Endothelial cell (in vitro differentiated cells): ENCODE measurements around the gene PNPLA8. TPM values are rescaled to one million over a fixed set of nuclear protein-coding genes. Genes with fewer than 3 reads are reported as not detected.

Experiments used
- DNase-seq: peaks from one replicate; pipeline ENCODE4 v3.0.0; 2021; ENCODE audit warnings: low spot score
- H3K27ac Mint-ChIP-seq: one replicate; pipeline ENCODE4 v1.8.0; 2021; ENCODE audit warnings: mixed read lengths, inconsistent platforms; ENCODE audit not compliant: unreplicated experiment
- H3K27me3 Mint-ChIP-seq: one replicate; pipeline ENCODE4 v1.8.0; 2021; ENCODE audit warnings: mild to moderate bottlenecking, moderate library complexity, mixed read lengths, inconsistent platforms; ENCODE audit not compliant: unreplicated experiment
- H3K36me3 Mint-ChIP-seq: one replicate; pipeline ENCODE4 v1.8.0; 2021; ENCODE audit warnings: mild to moderate bottlenecking, low read depth, mixed read lengths, inconsistent platforms; ENCODE audit not compliant: unreplicated experiment
- H3K4me1 Mint-ChIP-seq: one replicate; pipeline ENCODE4 v1.8.0; 2021; ENCODE audit warnings: mild to moderate bottlenecking, mixed read lengths, inconsistent platforms; ENCODE audit not compliant: unreplicated experiment
- H3K4me3 Mint-ChIP-seq: one replicate; pipeline ENCODE4 v1.8.0; 2021; ENCODE audit warnings: mild to moderate bottlenecking, mixed read lengths, inconsistent platforms; ENCODE audit not compliant: unreplicated experiment
- H3K9me3 Mint-ChIP-seq: one replicate; pipeline ENCODE4 v1.8.0; 2021; ENCODE audit warnings: mixed read lengths, inconsistent platforms; ENCODE audit not compliant: unreplicated experiment
- total RNA-seq: library from RNA; stranded (reverse); fragmentation: NEBNext Ultra II Directional; extraction: Animal tissue kit (Norgen Biotek cat#: 25700); gene quantifications from one replicate; pipeline ENCODE4 v1.2.1, GENCODE V29; 2021; ENCODE audit not compliant: unreplicated experiment
- TF ChIP-seq, protein P1 (sequence below): fragments of 200-600 bp; sonication (generic); IDR thresholded peaks from one replicate; pipeline ENCODE4 v1.5.0; 2021; ENCODE audit warnings: antibody characterized with exemption; ENCODE audit not compliant: unreplicated experiment

PNPLA8 gene
- total RNA-seq, 1 donor from 2014 or later: 15.6 TPM

DNA sequence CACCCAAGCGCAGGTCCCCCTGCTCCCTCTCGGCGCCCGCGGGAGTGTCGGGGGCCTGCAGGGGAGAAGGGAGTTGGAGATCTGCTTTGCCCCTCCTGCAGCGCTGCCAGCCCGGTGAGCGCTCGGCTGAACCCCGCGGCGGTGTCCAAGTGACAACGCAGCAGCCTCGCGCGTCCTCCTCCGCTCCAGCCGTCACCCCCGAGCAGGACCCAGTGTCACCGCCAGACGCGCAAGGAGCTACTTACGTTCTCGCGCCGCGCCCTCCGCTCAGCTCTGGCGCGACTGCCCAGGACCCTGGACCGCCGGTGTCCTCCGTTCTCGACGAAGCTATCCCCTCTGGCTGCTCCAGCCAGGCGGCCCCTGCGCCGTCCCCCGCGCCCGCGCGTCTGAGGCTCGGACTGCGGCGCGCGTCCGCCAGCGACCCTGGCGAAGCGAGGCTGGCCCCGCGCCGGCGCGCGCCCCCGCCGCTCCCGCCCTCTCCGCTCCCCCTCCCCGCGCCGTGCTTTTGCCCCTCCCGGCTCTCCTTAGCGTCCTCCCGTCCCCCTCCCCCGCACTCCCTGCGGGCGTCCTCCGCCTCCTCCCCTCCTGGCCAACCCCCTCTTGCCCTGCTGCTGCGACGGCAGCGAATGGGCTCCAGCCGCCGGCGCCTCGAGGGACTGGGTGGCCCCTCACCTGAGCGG lies 69.8 kb downstream of the PNPLA8 start, which contains the start of gene NRCAM:
Gene NRCAM, minus strand, starts transcription at position 439 of the 680 bp plus-strand sequence. CDS start 216,372 bp downstream, outside the sequence.
- H3K9me3 Mint-ChIP-seq: no peaks in the 10 kb centered on the region

DNA sequence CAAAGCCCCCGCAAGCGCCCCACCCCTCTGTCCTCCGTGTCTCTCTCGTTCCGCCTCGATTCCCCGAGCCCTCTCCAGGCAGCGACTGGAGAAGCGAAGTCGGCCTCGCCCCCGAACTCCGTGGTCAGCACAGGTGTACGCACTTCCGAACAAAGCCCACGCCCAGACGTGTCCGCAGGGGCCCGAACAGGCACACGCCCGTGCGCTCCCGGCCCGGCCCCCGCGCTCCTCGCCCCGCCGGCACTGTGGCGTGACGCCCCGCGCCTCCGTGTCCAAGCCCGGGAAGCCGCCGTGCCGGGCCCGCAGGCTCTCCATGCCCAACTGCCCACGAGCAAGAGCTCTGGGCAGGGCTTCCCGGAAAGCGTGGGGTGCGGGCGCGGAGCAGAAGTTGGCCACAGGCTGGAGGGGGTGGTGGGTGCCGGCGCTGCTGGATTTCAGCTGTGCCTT lies 70.4 kb downstream of the PNPLA8 start:
- peak; percentile 23 for DNase-seq
- no peaks in the 10 kb centered on the region for H3K9me3 Mint-ChIP-seq
- TF ChIP-seq, protein P1, sequence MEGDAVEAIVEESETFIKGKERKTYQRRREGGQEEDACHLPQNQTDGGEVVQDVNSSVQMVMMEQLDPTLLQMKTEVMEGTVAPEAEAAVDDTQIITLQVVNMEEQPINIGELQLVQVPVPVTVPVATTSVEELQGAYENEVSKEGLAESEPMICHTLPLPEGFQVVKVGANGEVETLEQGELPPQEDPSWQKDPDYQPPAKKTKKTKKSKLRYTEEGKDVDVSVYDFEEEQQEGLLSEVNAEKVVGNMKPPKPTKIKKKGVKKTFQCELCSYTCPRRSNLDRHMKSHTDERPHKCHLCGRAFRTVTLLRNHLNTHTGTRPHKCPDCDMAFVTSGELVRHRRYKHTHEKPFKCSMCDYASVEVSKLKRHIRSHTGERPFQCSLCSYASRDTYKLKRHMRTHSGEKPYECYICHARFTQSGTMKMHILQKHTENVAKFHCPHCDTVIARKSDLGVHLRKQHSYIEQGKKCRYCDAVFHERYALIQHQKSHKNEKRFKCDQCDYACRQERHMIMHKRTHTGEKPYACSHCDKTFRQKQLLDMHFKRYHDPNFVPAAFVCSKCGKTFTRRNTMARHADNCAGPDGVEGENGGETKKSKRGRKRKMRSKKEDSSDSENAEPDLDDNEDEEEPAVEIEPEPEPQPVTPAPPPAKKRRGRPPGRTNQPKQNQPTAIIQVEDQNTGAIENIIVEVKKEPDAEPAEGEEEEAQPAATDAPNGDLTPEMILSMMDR: no peak
- H3K27me3 Mint-ChIP-seq: peaks cover 19% of the 10 kb centered on the region
- peaks cover 9% of the 10 kb centered on the region for H3K4me1 Mint-ChIP-seq
- no peak overlapping the region for H3K27ac Mint-ChIP-seq
- peaks cover 3% of the 10 kb centered on the region for H3K36me3 Mint-ChIP-seq
- H3K4me3 Mint-ChIP-seq: no peak overlapping the region

More for the DNA sequence above, 69.8 kb downstream of the PNPLA8 start, which contains the start of gene NRCAM:
- H3K4me1 Mint-ChIP-seq: peaks cover 9% of the 10 kb centered on the region
- H3K36me3 Mint-ChIP-seq: peaks cover 3% of the 10 kb centered on the region
- H3K27me3 Mint-ChIP-seq: peaks cover 19% of the 10 kb centered on the region
- DNase-seq: peak; percentile 55
- TF ChIP-seq, protein P1: no peak
- H3K4me3 Mint-ChIP-seq: peak within 1 kb of the TSS; percentile 88
- H3K27ac Mint-ChIP-seq: peak within 1 kb of the TSS; percentile 12

DNA sequence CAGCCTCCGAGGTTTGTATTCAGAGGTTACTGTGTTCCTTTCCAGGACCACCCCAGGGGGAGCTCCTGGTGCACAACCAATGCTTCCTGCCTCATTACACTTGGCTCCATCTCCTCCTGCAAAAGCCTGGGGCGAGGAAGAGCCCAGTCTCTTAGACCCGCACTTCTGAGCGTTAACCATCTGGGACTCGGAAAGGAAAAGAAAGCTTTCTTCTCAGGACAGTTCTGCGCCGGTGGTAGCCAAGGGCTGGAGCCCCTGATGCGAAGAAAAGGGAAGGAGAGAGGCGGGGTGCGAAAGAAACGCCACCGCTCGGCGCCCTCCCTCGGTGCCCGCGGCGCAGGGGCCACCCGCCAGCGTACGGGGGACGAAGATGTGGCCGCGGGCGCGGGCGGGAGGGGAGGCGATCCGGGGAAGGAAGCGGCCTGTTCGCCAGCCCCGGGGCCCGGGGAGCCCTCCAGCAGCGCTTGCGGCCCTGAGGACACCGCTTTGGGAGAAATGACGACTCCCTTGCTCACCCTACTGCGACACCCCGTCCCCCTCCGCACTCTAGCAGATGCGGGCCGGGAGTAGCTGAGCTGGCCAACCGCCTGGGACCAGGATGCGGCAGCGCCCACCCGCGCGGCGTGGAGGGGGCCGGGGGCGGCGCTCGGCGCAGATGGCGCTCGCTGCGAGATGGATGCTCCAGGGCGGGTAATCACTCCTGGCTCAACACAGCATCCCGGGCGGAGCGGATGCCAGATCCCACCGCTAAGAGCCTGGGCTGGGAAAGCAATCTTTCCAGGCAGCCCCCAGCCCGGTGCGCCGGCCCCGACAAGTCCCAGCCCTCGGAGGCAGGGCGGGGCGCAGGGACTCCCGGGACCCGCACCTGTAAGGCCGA lies 71.0 kb downstream of the PNPLA8 start:
- TF ChIP-seq, protein P1: no peak
- peaks cover 3% of the 10 kb centered on the region for H3K36me3 Mint-ChIP-seq
- peaks cover 9% of the 10 kb centered on the region for H3K4me1 Mint-ChIP-seq
- H3K4me3 Mint-ChIP-seq: peak overlapping the region; percentile 89
- DNase-seq: peak; percentile 23
- H3K27me3 Mint-ChIP-seq: peaks cover 19% of the 10 kb centered on the region
- no peaks in the 10 kb centered on the region for H3K9me3 Mint-ChIP-seq
- no peak overlapping the region for H3K27ac Mint-ChIP-seq

DNA sequence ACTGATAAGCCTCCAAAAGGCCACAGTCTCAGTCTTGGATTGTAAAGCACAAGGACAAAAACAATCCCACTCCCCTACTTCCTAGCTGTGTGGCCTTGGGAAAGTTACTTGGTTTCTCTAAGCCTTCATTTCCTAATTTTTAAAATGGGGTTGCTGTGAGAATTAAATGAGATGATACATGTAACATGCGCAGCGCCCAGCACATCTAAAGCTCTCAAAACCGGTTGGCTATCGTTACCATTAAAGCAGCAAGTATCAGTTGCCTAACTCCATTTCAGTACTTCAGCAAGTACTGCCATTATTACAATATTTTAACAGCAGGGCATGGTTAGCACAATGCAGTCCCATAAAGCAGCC lies 71.6 kb downstream of the PNPLA8 start:
- Mint-ChIP-seq H3K27me3 (peaks cover 19% of the 10 kb centered on the region), H3K9me3 (no peaks in the 10 kb centered on the region), H3K4me3 (peak overlapping the region; percentile 89), H3K36me3 (peaks cover 3% of the 10 kb centered on the region), H3K27ac (no peak overlapping the region), H3K4me1 (peaks cover 9% of the 10 kb centered on the region)
- DNase-seq: no peak
- TF ChIP-seq, protein P1: no peak
